HG03571 (cell line): Measurements from ENCODE around the gene NCOA7.
"Not testable (repeated sequence)": the region's sequence is repeated elsewhere in the genome, so short reads cannot be mapped to it uniquely, and the experiment has no call there.

Experiments
- ATAC-seq: cut with Tn5 transposase; IDR thresholded peaks from one replicate; pipeline ENCODE4 v1.9.1; 2021; ENCODE audit not compliant: unreplicated experiment

The NCOA7 gene

GRCh38 chr6:125913864-125914351 lies 123.1 kb downstream of the NCOA7 start:
- no peak for ATAC-seq

- no peak for ATAC-seq
Measured at GRCh38 chr6:125918230-125918629, 127.5 kb downstream of the NCOA7 start.

- peak; percentile 98 for ATAC-seq
Measured at GRCh38 chr6:125918681-125919566, 128.2 kb downstream of the NCOA7 start.

- no peak for ATAC-seq
Measured at GRCh38 chr6:125919618-125920017, 128.9 kb downstream of the NCOA7 start.

- ATAC-seq, result no peak
Measured at GRCh38 chr6:125922322-125922860, 131.6 kb downstream of the NCOA7 start.

GRCh38 chr6:125923366-125923877 lies 132.7 kb downstream of the NCOA7 start:
- no peak for ATAC-seq

GRCh38 chr6:125924169-125924568 lies 133.4 kb downstream of the NCOA7 start:
- no peak for ATAC-seq

GRCh38 chr6:125924697-125925358 lies 134.1 kb downstream of the NCOA7 start:
- no peak for ATAC-seq

GRCh38 chr6:125926711-125927110 lies 136.0 kb downstream of the NCOA7 start:
- no peak for ATAC-seq

- ATAC-seq, result no peak
Measured at GRCh38 chr6:125927761-125928160, 137.0 kb downstream of the NCOA7 start.

- no peak for ATAC-seq
Measured at GRCh38 chr6:125930765-125931418, 140.1 kb downstream of the NCOA7 start.

- ATAC-seq, result peak; percentile 74
Measured at GRCh38 chr6:125931733-125932450, 141.1 kb downstream of the NCOA7 start.

GRCh38 chr6:125932451-125932795 lies 141.7 kb downstream of the NCOA7 start:
- ATAC-seq, result peak; percentile 20

- not testable (repeated sequence) for ATAC-seq
Measured at GRCh38 chr6:125935520-125935919, 144.8 kb downstream of the NCOA7 start.

- ATAC-seq, result no peak
Measured at GRCh38 chr6:125939026-125939425, 148.3 kb downstream of the NCOA7 start.

- ATAC-seq, result no peak
Measured at GRCh38 chr6:125939791-125940190, 149.0 kb downstream of the NCOA7 start.

- ATAC-seq, result no peak
Measured at GRCh38 chr6:125940247-125941041, 149.7 kb downstream of the NCOA7 start.

GRCh38 chr6:125942672-125943527 lies 152.1 kb downstream of the NCOA7 start:
- ATAC-seq, result no peak
